DMS153 treated with DMSO at 0.1 percent for 48 hours (cell line): Measurements from ENCODE around the gene MMP19.
"Not testable (repeated sequence)": the region's sequence is repeated elsewhere in the genome, so short reads cannot be mapped to it uniquely, and the experiment has no call there.

Source experiments
- DNase-seq: peaks from one replicate; lab custom pipeline; 2025; ENCODE audit not compliant: unreplicated experiment; lab: John Stamatoyannopoulos, UW

The MMP19 gene, protein sequence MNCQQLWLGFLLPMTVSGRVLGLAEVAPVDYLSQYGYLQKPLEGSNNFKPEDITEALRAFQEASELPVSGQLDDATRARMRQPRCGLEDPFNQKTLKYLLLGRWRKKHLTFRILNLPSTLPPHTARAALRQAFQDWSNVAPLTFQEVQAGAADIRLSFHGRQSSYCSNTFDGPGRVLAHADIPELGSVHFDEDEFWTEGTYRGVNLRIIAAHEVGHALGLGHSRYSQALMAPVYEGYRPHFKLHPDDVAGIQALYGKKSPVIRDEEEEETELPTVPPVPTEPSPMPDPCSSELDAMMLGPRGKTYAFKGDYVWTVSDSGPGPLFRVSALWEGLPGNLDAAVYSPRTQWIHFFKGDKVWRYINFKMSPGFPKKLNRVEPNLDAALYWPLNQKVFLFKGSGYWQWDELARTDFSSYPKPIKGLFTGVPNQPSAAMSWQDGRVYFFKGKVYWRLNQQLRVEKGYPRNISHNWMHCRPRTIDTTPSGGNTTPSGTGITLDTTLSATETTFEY

DNA sequence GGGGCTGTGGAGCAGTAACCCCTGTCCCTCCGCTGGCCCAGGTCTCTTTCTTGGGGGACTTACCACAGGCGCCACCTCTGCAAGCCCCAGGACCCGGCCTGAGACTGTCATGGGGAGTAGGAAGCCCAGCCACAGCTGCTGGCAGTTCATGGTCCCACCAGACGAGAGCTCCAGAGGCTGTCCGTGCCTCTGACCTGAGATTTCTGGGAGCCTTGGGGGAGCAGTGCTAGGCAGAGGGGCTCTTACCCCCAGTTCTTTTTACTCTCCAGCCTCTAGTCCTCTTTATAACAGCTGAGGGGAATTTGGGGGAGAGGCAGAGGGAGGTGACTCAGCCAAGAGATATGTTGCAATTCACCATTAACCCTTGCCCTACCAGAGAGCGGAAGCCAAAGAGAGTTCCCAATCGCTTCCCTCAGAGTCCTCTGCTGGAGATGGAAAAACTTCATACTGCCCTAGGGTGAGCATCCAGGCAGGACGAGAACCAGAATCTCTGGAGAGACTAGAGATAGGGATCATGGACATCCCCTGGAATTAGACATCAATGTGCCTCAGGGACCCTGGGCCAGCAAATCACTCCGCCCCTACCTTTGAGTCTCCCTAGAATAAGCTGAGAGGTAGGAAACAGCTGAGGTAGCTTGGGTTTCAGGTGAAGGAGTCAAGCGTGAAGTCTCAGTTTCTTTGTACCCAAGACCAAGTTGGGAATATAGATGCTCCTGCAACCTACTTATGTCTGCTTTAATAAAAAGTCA, at the start of gene MMP19:
Gene MMP19, minus strand, starts transcription at position 256 of the 749 bp plus-strand sequence. Its CDS starts 106 bp downstream, at position 150.
- DNase-seq: no peak

DNA sequence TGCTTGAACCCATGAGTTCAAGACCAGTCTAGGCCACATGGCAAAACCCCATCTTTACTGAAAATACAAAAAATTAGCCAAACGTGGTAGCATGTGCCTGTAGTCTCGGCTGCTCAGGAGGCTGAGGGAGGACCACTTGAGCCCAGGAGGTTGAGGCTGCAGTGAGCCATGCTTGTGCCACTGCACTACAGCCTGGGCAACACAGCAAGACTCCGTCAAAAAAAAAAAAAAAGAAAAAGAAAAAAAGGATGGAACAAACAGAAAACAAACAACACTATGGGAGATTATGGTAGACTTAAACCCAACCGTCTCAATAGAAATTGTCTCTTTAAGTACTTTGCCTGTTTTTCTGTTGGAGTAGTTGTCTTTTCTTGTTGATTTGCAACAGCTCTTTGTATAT, 48.6 kb upstream of the MMP19 start:
- DNase-seq: no peak

DNA sequence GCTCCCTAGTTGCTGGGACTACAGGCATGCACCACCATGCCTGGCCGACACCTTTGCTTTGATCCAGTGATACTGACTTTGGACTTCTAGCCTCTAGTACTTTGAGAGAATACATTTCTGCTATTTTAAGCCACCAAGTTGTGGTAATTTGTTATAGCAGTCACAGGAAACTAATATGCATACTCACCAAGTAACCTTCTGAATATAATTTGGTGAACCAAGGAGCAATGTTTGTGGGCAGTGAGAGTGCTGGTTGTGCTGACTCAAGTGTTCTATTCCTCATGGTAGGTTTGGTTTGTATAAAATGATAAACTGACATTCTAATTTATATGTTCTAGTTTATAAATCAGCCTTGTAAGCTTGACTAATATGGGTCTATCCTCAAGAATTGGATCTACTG, 42.4 kb upstream of the MMP19 start:
- no peak for DNase-seq

DNA sequence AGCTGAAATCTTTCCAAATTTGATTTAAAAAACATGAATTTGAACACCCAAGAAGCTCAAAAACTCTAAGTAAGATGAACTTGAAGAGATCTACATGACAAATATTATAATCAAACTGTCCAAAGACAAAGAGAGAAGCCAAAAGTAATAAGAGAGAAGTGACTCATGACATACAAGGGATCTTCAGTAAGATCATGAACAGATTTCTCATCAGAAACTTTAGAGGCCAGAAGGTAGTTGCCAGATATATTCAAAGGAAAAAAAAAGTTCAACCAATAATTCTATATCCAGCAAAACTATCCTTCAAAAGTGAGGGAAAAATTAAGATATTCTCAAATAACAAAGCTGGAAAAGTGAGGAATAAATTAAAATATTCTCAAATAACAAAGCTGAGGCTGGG, 35.1 kb upstream of the MMP19 start:
- DNase-seq: no peak

DNA sequence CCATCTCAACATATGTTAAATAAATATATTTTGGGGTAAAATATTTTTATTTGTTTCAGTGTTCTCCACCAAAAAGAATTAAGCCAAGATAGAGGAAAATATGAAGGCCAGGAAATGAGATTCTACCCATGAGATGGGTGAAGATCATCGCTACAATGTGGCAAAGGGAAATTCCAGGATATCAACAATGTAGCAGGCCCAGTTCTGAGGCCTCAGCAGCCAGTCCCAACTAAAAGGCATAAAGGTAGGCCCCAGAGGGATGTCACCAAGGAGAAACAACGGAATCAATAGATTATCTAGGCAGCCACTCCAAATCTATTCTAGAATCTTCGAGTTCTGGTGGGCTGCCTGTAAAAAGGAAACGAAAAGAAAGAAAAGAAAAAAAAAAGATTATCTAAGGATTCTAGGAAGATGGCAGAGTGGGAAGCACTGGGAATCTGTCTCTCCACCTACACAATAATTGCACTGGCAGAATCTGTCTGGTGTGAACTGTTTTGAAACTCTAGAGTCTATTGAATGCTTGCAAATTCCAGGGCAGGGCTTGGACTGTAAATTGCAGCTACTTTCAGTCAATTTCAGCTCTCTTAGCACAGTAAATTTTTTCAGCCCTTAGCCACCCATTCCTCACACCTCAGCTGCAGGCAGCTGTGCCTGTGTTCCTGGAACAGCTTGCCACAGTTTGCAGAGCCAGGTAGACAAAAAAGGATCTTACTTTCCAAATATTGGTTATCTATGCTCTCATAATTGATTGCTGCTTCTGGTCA, 33.1 kb upstream of the MMP19 start:
- no peak for DNase-seq

DNA sequence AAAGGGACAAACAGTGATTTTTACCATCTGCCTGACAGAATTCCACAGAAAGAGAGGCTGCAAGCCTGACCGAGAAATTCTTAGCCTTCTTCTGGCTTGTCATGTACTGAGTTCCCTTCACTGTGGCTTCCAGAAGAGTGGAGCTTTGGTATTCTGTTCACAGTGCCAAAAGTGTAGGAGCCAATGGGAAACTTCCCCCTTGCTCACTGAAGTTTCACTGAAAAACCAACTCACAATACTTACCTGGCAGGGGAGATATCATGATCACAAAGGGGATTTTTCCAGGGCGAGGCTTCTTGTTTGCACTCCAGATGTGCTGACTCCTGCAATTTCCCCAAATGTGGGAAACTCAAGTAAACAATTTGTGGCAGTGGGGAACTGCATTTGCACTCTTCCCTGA, 31.7 kb upstream of the MMP19 start:
- DNase-seq: no peak

DNA sequence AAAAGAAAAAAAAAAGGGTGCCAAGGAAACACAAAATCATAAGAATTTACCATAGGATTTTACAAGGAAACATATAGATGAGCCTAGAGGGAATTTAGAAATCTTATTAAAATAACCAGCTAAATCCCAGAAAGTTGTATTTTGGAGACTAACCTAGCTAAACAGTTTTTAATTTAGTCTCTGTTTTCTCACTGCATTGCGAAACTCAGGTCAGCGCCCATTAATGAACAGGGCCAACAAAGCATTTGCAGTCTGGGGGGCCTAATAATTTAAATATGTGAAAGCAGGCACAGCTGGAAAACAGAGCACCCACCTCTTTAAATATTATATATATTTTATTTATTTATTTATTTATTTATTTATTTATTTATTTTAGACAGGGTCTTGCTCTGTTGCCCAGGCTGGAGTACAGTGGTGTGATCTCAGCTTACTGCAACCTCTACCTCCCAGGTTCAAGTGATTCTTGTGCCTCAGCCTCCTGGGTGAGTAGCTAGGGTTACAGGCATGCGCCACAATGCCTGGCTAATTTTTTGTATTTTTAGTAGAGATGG, 23.8 kb upstream of the MMP19 start:
- not testable (repeated sequence) for DNase-seq

DNA sequence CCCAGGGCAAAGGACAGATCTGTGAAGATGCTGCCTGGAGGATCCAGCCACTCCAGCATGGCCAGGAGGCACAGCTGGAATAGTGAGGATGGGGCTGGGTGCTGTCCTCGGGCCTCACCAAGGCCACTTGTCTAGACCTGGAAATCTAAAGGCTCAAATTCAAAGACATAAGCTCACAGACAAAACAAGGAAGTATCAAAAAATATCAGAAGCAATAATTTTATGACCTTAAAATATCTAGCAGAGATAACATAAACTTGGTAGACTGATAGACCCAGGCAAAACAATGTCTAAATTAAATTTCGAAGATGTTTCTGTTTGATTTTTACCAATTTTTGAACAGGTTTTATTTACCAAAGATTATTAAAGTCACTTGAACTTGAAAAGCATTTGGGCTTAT, 22.6 kb upstream of the MMP19 start:
- DNase-seq: no peak

DNA sequence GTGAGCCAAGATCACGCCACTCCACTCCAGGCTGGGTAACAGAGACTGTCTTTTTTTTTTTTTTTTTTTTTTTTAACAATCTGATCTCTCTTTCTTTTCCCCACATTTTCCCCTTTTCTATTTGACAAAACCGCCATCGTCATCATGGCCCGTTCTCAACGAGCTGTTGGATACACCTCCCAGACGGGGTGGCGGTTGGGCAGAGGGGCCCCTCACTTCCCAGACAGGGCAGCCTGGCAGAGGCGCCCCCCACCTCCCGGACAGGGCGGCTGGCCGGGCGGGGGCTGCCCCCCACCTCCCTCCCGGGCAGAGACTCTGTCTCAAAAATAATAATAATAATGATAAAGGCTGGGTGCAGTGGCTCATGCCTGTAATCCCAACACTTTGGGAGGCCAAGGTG, 20.2 kb upstream of the MMP19 start:
- not testable (repeated sequence) for DNase-seq

DNA sequence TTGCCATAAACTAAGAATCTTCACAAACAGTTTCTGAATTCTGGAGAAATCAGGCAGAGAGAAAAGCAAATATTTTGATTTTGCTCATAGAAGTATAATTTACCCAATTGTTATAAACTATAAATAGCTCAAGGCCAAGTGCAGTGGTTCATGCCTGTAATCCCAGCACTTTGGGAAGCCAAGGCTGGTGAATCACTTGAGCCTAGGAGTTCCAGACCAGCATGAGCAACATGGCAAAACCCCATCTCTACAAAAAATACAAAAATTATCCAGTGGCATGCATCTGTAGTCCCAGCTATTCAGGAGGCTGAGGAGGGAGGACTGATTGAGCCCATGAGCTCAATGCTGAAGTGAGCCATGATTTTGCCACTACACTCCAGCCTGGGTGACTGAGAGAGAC, 19.6 kb upstream of the MMP19 start:
- DNase-seq: no peak

DNA sequence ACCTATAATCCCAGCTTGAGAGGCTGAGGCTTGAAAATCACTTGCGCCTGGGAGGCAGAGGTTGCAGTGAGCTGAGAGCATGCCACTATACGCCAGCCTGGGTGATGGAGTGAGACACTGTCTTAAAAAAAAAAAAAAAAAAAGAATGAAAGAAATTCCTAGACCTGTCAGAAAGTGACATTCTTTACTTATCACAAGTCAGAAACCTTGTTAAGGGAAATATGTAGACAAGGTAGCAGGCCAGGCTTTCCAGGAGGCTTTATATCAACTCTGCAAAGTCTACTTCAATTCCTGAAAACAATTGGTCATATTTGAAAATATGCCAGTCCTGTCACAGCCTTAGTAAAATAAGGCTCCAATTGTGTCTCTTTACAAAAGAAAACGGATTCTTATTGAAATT, 19.1 kb upstream of the MMP19 start:
- no peak for DNase-seq

DNA sequence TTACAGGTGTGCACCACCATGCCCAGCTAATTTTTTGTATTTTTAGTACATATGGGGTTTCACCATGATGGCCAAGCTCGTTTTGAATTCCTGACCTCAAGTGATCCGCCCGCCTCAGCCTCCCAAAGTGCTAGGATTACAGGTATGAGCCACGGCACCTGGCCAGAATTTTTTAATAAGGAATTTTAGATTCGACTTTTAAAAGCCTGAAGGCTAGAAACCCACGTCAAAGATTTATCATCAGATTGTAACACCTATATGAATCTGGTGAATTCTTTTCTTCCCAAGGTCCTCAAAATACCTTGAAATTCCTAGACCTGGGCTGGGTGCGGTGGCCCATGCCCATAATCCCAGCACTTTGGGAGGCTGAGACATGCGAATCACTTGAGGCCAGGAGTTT, 18.7 kb upstream of the MMP19 start:
- no peak for DNase-seq

DNA sequence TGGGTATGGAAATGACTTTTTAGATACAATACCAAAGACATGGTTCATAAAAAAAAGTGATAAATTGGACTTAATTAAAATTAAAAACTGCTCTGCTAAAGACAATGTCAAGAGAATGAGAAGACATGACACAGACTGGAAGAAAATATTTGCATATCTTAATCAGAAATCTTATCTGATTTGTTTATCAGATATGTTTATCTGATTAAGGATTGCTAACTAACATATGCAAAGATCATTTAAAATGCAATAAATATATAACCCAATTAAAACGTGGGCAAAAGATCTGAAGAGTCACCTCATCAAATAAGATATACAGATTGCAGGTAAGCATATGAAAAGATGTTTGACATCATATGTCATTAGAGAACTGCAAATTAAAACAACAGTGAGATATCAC, 10.0 kb upstream of the MMP19 start:
- DNase-seq: no peak

DNA sequence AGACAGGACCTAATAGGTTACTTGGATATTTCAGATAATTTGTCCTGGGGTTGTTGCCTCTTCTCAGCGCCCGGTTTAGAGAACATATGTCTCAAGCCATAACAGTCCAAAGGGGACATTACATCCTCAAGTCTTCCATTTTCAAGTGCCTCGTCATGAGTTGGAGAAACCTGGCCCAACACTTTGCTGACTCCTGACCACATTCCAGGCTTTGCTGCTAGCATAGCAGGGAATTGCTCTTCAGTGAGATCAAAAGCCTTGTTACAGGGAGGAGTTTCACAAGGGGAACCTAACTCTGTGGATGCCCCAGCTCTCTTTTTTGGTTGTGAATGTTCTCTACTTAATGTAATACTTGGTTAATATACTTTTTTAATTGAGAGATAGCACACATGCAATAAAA, 8.2 kb upstream of the MMP19 start:
- DNase-seq: no peak

DNA sequence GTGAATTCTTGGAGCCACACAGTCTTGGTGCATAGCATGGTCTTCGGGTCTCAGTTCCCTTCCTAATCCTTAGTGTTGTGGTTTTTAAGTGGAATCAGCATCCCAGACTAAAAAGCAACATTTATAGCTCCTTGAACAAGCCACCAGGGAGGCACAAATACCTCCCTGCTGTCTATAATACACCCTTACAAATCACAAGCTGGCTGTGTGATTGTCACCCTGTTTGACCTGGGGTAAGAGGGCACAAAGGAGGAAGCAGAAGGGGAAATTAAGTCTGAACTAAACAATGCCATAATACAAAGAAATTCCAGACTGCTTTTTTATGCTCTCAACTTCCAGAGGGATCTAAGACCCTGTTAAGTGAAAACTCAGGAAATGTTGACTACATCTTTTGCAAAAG, 7.7 kb upstream of the MMP19 start:
- no peak for DNase-seq

DNA sequence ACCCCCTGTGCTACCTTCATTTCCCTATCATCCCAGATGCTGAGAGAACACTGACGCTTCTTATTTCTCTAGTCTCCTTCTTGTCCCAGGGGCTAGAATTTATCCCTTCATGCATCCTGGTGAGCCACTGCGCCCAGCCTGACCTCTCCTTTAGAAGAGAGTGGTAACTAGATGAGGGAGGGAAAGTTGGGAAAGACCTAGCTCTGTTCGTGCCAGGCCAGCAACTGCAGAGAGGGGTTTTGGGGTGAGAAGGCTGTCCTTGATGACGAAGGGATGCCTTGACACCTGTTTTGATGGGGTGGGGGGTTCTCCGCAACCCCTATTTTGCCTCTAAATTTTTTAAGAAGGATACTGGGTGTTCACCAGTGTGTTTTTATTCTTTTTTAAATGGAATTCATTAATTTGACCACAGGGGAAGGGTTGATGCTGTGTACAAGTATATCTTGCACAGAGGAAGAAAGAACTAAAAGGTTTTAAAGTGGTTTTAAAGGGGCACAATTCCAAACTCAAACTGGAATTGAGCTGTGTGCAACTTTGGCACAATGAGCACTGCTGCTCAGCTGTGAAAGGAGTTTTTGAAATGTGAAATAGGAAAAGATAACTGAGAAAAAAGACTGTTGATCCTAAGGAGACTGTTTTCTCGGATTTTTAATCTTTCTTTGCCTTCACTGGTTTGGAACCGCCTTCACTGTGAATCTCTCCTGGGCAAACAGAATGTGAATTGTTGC, 7.0 kb upstream of the MMP19 start:
- no peak for DNase-seq

DNA sequence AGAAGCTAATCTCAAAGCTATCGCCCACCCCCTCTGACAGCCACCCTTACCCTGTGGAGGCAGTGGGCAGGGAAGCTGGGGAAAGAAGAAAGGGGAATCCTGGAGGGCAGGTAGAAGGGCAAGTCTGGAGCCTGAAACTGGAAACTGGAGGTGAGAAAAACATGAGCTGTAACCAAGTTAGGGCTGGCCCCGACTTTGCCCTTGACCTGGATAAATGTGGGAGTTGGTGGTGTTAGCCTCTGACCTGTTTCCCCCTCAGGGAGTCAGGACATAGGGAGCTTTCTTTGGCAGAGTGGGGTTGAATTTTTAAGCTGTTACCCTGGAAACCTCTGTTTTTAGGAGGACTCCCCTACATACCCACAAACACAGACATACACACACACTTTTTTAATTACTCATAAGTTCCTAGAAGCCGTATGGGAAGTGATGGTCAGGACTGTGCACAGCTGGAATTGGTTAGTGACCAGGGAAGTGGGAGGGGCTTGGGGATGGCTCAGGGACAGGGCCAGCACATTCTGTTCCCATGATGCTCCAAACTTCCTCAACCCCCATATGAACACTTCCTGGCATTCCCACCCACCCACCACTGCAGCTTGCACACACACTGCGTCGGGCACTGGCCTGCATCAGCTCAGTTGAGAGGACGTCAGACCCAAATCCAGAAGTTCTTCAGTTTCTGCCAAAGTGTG, 5.0 kb upstream of the MMP19 start:
- DNase-seq: no peak

DNA sequence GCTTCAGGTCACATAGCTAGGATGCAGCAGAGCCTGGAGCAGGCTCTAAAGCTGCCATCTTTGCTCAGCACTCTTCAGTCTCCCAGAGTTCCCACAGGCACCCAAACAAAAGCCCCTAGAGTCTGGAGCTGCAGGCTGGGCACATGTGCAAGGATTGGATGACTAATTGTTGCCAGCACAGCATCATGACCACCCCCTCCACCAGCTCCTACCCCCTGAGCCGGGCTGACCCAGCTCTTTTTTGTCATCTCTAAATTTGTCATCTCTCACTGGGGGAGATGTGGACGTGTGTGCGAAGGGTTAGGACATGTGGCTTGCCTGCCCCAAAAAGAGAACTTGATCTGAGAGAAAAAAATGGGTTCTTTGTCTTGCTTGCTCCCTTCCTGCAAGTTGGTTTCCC, 4.3 kb upstream of the MMP19 start:
- no peak for DNase-seq

DNA sequence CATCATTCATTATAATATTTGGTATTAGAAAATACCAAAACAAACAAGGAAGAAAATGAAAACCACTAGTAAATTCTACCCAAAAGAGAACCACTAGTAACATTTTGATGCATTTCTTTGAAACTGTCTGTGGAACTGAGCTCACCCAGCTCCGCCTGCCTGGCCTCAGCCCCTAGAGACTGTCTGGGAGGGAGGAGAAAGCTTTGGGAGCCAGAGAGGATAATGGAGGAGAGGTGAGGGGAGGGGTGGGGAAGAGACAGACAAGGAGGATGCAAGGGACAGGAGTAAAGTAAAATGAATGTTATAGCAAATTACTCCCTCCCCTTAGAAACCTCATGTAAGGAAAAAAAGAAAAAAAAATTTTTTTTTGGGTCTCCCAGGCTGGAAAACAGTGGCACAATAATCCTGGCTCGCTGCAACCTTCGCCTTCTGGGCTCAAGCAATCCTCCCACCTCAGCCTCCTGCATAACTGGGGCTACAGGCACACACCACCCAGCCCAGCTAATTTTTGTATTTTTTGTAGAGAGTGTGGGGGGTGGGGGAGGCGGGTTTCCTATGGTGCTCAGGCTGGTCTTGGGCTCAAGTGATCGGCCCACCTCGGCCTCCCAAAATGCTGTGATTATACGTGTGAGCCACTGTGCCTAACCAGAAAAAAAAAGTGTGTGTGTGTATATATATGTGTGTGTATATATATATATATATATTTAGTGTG, 3.2 kb upstream of the MMP19 start:
- no peak for DNase-seq
